SK-N-SH (cell line): ENCODE measurements around the gene CNPPD1.
"Not testable (repeated sequence)": the region's sequence is repeated elsewhere in the genome, so short reads cannot be mapped to it uniquely, and the experiment has no call there.

ENCODE experiments used
- EZH2phosphoT487 ChIP-seq: fragments of 200-600 bp; sonication (generic); IDR thresholded peaks from 2 replicates; pipeline ENCODE4 v1.6.1; 2017; ENCODE audit warnings: low read depth, mixed run types, mild to moderate bottlenecking, antibody characterized with exemption, moderate library complexity, borderline replicate concordance
- FOSL2 ChIP-seq: IDR thresholded peaks from 2 replicates; pipeline ENCODE4 v1.4.0; 2012; ENCODE audit warnings: low read depth, mild to moderate bottlenecking, moderate library complexity, borderline replicate concordance
- NRF1 ChIP-seq: IDR thresholded peaks from 2 replicates; pipeline ENCODE4 v1.6.1; 2012; ENCODE audit warnings: low read depth, mild to moderate bottlenecking, low read length
- TF ChIP-seq, protein P1 (sequence below): fragments of 200-600 bp; sonication (generic); IDR thresholded peaks from 2 replicates; pipeline ENCODE4 v1.6.1; 2017; ENCODE audit warnings: antibody characterized with exemption, mild to moderate bottlenecking, moderate library complexity

DNA sequence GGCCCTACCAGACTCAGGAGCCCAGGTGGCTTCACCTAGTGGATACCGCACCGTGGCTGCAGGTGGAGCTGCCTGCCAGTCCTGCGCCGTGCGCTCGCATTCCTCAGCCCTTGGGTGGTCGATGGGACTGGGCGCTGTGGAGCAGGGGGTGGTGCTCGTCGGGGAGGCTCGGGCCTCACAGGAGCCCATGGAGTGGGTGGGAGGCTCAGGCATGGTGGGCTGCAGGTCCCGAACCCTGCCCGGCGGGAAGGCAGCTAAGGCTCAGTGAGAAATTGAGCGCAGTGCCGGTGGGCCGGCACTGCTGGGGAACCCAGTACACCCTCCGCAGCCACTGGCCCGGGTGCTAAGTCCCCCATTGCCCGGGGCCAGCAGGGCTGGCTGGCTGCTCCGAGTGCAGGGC lies 24.6 kb upstream of the CNPPD1 start:
- TF ChIP-seq, protein P1, sequence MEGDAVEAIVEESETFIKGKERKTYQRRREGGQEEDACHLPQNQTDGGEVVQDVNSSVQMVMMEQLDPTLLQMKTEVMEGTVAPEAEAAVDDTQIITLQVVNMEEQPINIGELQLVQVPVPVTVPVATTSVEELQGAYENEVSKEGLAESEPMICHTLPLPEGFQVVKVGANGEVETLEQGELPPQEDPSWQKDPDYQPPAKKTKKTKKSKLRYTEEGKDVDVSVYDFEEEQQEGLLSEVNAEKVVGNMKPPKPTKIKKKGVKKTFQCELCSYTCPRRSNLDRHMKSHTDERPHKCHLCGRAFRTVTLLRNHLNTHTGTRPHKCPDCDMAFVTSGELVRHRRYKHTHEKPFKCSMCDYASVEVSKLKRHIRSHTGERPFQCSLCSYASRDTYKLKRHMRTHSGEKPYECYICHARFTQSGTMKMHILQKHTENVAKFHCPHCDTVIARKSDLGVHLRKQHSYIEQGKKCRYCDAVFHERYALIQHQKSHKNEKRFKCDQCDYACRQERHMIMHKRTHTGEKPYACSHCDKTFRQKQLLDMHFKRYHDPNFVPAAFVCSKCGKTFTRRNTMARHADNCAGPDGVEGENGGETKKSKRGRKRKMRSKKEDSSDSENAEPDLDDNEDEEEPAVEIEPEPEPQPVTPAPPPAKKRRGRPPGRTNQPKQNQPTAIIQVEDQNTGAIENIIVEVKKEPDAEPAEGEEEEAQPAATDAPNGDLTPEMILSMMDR, result not testable (repeated sequence)
- not testable (repeated sequence) for TF ChIP-seq NRF1, FOSL2, EZH2phosphoT487
